Umbilical cord (tissue), 2 donors: ENCODE data around the gene NCOA6. TPM values are rescaled to one million over a fixed set of nuclear protein-coding genes. Genes with fewer than 3 reads are reported as not detected.
"Not testable (repeated sequence)": the region's sequence is repeated elsewhere in the genome, so short reads cannot be mapped to it uniquely, and the experiment has no call there.

Experiments
- DNase-seq: peaks from one replicate; pipeline ENCODE4 v3.0.0-alpha.2; 2015; ENCODE audit warnings: low spot score
- total RNA-seq: library from RNA; depleted of rRNA; stranded (reverse); fragments of >200 nt; gene quantifications from one replicate; pipeline ENCODE4 v1.2.3, GENCODE V29; 2014; ENCODE audit warnings: low replicate concordance; ENCODE audit not compliant: insufficient read depth

NCOA6 gene
- total RNA-seq, 1 donor from 2014 or later: 10.8 TPM

GRCh38 chr20:34774886-34775285 lies 50.6 kb downstream of the NCOA6 start:
- DNase-seq: no peak

GRCh38 chr20:34774449-34774848 lies 51.0 kb downstream of the NCOA6 start:
- no peak for DNase-seq

GRCh38 chr20:34773726-34774125 lies 51.7 kb downstream of the NCOA6 start:
- DNase-seq: no peak

- no peak for DNase-seq
Measured at GRCh38 chr20:34772437-34772836, 53.0 kb downstream of the NCOA6 start.

GRCh38 chr20:34771680-34772081 lies 53.8 kb downstream of the NCOA6 start:
- DNase-seq: no peak

- DNase-seq: no peak
Measured at GRCh38 chr20:34768096-34768495, 57.4 kb downstream of the NCOA6 start.

GRCh38 chr20:34762031-34762555 lies 63.4 kb downstream of the NCOA6 start:
- no peak for DNase-seq

GRCh38 chr20:34755367-34755766 lies 70.1 kb downstream of the NCOA6 start:
- no peak for DNase-seq

- DNase-seq: no peak
Measured at GRCh38 chr20:34754611-34755010, 70.8 kb downstream of the NCOA6 start.

- no peak for DNase-seq
Measured at GRCh38 chr20:34753706-34754461, 71.6 kb downstream of the NCOA6 start.

GRCh38 chr20:34751453-34751852 lies 74.0 kb downstream of the NCOA6 start:
- no peak for DNase-seq

- no peak for DNase-seq
Measured at GRCh38 chr20:34750484-34750883, 75.0 kb downstream of the NCOA6 start.

- no peak for DNase-seq
Measured at GRCh38 chr20:34748709-34749108, 76.7 kb downstream of the NCOA6 start.

GRCh38 chr20:34747479-34747878 lies 78.0 kb downstream of the NCOA6 start:
- DNase-seq: no peak

- no peak for DNase-seq
Measured at GRCh38 chr20:34746674-34747073, 78.8 kb downstream of the NCOA6 start.

- DNase-seq: no peak
Measured at GRCh38 chr20:34744847-34745246, 80.6 kb downstream of the NCOA6 start.

GRCh38 chr20:34744340-34744739 lies 81.1 kb downstream of the NCOA6 start:
- no peak for DNase-seq

- no peak for DNase-seq
Measured at GRCh38 chr20:34743039-34743438, 82.4 kb downstream of the NCOA6 start.

- no peak for DNase-seq
Measured at GRCh38 chr20:34736106-34736735, 89.2 kb downstream of the NCOA6 start.

GRCh38 chr20:34732523-34732922 lies 92.9 kb downstream of the NCOA6 start:
- DNase-seq: no peak

GRCh38 chr20:34729416-34729815 lies 96.0 kb downstream of the NCOA6 start:
- DNase-seq: no peak

GRCh38 chr20:34724172-34724571 lies 101.3 kb downstream of the NCOA6 start:
- DNase-seq: no peak

- not testable (repeated sequence) for DNase-seq
Measured at GRCh38 chr20:34722560-34722959, 102.9 kb downstream of the NCOA6 start.
